T-helper 2 cell treated with Interferon-gamma antibody and Interleukin-4, amounts not matched to agents 100 ng/mL and 5 ng/mL, for 36 hours (primary cell): ENCODE data around the gene PCBP1. TPM values are rescaled to one million over a fixed set of nuclear protein-coding genes. Genes with fewer than 3 reads are reported as not detected.
"Not testable (repeated sequence)": the region's sequence is repeated elsewhere in the genome, so short reads cannot be mapped to it uniquely, and the experiment has no call there.

Source experiments
- intact Hi-C: fragments of 100-400 bp; cut with micrococcal nuclease; formaldehyde crosslinking; loops from one replicate; pipeline ENCODE4 v1.15.1; 2023
- total RNA-seq: library from RNA; stranded (reverse); gene quantifications from 2 replicates; pipeline ENCODE4 v1.2.3, GENCODE V29; 2022

The PCBP1 gene
- total RNA-seq, 1 donor from 2014 or later, result 468 TPM

DNA sequence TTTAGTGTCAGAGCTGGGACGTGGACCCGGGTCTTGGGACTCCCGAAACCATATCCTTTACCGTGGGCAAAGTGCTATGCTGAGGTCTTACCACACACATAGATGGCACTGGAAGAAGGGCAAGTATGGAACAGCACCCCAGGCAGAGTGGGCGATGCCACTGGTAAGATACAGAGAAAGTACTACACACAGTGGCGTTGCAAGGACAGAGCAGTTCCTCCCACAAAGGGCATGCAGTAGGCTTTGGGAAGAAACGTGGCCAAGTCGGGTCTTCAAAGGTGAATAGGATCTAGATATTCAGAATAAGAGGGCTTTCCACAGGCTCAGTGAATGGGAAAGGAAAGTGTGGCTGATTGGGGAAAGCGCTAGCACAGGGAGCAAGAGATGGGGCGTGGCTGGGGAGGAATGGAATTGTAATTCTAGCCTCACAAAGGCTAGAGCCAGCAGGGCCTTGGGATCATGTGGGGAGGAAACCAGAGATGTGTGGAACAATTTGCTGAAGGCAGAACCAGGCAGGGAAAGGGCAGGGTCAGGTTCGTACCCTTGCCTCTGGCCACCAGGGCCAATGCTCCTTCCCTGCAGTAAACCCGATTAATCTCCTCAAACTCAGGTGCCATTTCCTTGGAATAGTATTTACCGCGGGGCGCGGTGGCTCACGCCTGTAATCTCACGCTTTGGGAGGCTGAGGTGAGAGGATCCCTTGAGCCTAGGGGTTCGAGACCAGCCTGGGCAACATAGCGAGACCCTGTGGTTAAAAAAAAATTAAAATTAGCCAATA, 36.0 kb downstream of the PCBP1 start:
- intact Hi-C loops, result no loop called here

DNA sequence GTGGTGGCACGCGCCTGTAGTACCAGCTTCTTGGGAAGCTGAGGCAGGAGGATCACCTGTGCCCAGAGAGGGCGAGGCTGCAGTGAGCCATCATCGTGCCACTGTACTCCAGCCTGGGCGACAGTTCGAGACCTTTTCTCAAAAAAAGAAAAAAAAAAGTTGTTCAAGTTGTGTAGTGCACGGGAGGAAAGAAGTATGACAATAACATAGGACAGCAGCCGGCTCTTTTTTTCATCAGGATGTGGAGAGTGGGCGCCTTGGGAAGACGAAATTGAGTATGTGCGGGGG, 36.5 kb downstream of the PCBP1 start:
- intact Hi-C loops, result loop anchor here (1.0 kb wide), 4 partner anchors 9 to 37 kb away; no protein-coding TSS in a partner anchor

DNA sequence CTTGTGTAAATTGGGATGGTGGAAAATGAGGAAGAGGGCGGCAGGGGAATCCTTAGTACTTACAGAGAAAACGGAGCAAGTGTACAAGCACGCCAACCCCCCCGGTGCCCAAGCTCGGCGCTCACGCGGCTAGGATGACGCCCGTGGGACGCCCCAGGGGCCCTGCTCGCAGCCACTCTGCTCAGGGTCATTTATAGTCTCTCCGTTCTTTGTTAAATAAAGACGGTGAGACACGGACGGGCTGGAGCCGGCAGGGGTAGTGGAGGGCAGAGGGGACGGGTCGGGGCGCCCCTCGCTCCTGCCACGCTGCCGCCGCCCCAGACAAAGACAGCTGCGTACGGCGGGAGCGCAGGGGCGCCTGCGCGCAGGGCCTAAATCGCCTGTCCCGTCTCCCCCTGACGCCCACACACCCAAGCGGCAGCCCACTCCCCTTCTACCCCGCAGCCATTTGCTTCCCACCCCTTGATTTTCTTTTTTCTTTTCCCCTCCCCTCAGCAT, 37.8 kb downstream of the PCBP1 start:
- intact Hi-C loops, result loop anchor here (1.0 kb wide), 4 partner anchors 7 to 39 kb away; no protein-coding TSS in a partner anchor

DNA sequence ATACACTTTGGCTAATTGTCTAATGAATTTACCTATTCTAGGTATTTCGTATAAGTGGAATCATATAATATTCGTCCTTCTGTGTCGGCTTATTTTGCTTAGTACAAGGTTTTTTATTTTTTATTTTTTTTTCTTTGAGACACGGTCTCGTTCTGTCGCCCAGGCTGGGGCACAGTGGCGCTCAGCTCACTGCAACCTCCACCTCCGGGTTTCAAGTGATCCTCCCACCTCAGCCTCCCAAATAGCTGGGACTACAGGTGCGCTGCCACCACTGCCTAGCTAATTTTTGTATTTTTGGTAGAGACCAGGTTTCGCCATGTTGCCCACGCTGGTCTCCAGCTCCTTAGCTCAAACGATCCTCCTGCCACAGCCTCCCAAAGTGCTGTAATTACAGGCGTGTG, 38.2 kb downstream of the PCBP1 start:
- intact Hi-C loops, result no loop called here

DNA sequence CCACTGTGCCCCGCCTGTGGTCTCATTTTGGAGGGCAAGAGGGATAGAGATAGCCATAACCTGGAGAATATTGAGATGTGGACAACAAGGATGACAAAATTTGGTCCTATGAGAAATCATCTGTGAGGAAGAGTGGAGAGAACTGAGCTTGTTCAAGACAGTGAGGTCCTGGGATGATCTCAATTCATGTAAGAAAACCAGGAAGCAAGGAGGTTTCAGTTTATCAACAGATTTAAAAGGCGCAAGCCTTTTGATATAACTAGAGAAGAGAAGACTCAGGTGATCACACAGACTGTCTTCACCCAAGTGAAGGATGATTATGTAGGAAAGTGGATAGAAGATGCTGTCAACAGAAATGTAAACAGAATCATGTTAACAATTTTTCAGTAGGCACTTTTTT, 39.1 kb downstream of the PCBP1 start:
- intact Hi-C loops, result no loop called here

DNA sequence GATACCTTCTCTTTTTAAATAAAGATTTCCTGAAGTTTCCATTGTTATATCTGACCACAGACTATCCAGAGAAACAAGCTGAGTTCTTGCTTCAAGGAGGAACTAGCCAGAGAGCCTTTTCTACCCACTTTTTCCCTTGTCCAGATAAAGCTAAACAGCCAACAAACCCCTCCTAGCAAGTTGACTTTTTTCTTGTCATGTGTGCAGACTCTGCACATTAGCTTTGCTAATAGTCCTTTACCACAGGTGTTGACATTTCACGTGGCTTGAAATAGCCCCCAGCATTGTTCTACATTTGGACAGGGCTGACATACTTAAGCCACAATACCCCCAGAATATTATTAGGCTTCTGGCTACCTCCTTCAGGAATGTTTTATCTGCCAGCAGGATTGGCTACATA, 40.7 kb downstream of the PCBP1 start:
- intact Hi-C loops, result no loop called here

DNA sequence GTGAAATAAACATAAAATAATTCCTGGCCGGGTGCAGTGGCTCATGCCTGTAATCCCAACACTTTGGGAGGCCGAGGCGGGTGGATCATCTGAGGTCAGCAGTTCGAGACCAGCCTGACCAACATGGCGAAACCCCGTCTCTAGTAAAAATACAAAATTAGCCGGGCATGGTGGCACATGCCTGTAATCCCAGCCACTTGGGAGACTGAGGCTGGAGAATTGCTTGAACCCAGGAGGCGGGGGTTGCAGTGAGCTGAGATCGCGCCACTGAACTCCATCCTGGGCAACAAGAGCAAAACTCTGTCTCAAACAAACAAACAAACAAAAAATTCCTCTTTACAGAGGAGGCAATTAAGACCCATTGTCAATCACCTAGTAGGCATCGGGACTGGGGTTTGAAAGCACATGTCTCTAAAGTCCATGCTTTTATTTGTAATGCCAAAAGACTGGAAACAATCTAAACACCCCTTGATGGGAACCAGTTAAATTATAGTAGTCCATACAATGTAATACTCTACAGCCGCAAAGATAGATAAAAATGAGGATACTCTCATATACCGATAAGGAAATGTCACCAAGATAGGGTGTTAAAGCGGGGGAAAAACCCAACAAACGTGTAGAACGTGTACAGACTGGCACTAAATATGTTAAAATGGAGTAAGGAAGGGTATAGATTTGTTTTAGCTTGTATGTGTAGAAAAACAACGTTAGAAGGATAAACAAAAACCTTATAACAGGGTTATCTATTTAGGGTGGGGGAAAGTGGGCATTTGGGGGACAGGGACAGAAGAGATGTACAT, 44.3 kb downstream of the PCBP1 start:
- intact Hi-C loops, result loop anchor here (1.0 to 2.0 kb wide), 4 partner anchors 7 to 45 kb away; partner anchors contain the start of gene PCBP1

DNA sequence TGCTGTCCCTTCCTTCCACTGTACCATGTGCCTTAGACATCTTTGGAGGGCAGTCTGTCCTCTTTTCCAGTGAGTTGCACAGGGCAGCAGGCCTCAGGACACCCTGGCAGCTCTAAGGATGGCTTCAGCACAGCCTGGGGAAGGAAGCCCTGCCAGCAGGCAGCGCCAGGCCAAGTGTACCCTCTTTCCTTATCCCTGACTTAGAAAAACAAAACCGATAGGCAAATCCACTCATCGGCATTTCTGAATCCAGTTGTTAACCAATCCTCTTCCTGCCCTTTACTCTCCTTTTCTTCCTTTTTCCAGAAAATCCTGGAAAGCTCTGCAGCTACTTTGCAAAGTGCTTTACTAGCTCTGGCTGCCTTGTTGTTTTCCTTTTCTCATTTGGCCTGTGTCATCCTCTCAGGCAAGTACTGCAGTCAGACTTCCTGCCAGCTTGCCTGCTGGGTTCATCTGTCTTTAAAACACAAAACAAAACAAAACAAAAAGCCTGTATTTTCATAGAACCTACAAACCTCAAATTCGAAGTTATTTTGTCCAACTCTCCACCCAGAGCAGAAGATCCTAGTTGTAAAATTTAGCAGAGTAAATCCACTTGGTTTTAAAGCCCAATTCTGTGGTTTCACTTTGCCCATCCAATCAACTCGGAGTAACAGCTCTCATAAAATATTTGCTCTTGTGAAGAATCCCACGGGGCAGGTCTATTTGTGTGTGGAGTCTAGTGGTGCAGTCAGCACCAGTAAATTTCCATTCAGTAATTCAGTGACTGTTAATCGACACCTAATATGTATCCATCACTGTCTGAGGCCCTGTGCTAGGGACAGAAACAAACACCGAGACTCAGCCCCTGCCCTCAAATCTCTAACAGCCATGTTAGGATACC, 45.2 kb downstream of the PCBP1 start:
- intact Hi-C loops, result loop anchor here (1.0 to 2.0 kb wide), 4 partner anchors 8 to 46 kb away; partner anchors contain the start of gene PCBP1

DNA sequence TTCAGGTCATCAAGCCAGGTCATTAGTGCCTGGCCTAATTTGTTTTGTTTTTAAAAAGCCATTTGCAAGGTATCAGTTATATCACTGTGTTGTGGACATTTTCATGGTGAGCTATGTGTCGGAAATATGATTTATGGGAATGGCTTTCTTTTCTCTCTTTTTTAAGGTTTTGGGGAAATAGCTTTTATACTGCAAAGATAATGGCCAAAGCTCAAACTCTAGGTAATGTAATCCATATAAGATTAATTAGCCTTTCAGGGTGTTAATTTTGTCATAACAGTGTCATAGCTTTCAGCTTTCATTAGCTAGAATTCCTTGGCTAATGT, 45.8 kb downstream of the PCBP1 start:
- intact Hi-C loops, result loop anchor here (2.0 kb wide), 2 partner anchors 24 to 46 kb away; partner anchors contain the start of gene PCBP1

DNA sequence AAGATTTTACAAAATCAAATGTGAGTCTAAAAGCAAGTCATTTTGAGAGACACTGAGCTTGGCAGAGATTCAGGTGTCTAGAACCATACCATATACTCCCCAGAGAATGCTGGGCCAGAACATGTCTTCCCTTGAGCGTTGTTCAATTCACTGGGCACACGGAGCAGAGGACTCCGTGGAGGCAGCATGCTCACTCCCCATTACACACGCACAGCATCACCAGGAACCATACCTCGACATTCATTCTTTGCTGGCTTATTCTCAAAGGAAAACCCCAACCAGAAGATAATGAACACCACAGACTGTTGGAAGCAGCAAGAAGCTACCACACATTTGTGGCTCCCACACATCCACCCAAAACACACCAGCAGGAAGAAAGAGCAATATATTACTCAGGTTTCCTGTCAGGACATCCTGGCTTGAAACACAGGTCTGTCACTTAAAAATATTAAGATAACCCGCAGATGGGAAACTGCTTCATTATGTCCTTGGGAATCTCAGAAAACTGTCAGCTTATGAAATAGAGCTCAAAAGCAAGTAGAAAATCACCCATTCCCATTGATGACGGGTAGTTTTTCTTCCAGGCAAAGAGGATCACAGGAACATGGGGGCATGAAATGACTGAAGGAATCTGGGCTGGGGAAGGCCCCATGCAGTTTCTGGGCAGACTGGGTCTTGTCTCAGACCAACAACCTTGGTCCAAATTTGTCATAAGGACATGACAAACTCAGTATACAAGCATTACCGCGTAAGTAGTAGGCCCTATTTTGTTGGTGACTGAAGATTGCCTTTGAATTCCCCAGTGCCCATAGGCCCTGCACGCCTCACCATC, 46.4 kb downstream of the PCBP1 start:
- intact Hi-C loops, result loop anchor here (2.0 kb wide), 2 partner anchors 25 to 47 kb away; partner anchors contain the start of gene PCBP1

DNA sequence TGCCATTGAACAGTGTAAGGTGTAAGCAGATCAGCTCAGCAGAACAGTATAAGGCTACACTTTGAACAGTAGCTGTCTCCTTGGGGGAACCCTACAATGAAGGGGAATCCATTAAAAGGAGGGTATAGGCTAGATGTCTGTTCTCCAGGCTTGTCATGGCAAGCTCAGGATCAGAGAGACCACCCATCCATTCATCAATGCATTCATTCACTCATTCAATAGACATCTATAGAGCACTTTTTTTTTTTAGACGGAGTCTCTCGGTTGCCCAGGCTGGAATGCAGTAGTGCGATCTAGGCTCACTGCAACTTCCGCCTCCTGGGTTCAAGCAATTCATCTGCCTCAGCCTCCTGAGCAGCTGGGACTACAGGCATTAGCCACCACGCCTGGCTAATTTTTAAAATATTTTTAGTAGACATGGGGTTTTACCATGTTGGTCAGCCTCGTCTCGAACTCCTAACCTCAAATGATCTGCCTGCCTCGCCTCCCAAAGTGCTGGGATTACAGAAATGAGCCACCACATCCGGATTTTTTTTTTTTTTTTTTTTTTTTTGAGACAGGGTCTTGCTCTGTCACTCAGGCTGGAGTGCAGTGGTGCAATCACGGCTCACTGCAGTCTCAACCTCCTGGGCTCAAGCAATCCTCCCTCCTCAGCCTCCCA, 47.2 kb downstream of the PCBP1 start:
- intact Hi-C loops, result not testable (repeated sequence)

Other genes starting within 250 kb of the PCBP1 start
- gene SNRNP27, start 193.5 kb upstream of the PCBP1 start, total RNA-seq, result 53.5 and 57.6 TPM in 2 replicates
- 16.0 and 18.9 TPM in 2 replicates for gene MXD1, start 172.4 kb upstream of the PCBP1 start, total RNA-seq
- 1.3 and 1.5 TPM in 2 replicates for gene ASPRV1, start 125.8 kb upstream of the PCBP1 start, total RNA-seq
- 22.2 and 27.8 TPM in 2 replicates for gene C2orf42, start 103.5 kb downstream of the PCBP1 start, total RNA-seq
- gene TIA1, start 161.2 kb downstream of the PCBP1 start, total RNA-seq, result 132 and 146 TPM in 2 replicates
- gene PCYOX1, start 170.7 kb downstream of the PCBP1 start, total RNA-seq, result 12.9 and 17.8 TPM in 2 replicates
- gene SNRPG, start 206.3 kb downstream of the PCBP1 start, total RNA-seq, result 359 and 363 TPM in 2 replicates
- 48.8 and 49.6 TPM in 2 replicates for gene FAM136A, start 214.6 kb downstream of the PCBP1 start, total RNA-seq